ENCODE measurements around the gene GRK7.
"Not testable (repeated sequence)": the region's sequence is repeated elsewhere in the genome, so short reads cannot be mapped to it uniquely, and the experiment has no call there.

Gene GRK7

GRCh38 chr3:141796081-141796888 lies 33.1 kb downstream of the GRK7 start:
- no peak for DNase-seq

GRCh38 chr3:141796889-141797781 lies 33.9 kb downstream of the GRK7 start:
- DNase-seq = peak; percentile 90

GRCh38 chr3:141797819-141798447 lies 34.7 kb downstream of the GRK7 start:
- no peak for DNase-seq

- DNase-seq = no peak
Observed at GRCh38 chr3:141798448-141798845, 35.2 kb downstream of the GRK7 start.

GRCh38 chr3:141802316-141803077 lies 39.3 kb downstream of the GRK7 start:
- DNase-seq = no peak

- DNase-seq = not testable (repeated sequence)
Observed at GRCh38 chr3:141803538-141803937, 40.3 kb downstream of the GRK7 start.

- no peak for DNase-seq
Observed at GRCh38 chr3:141804447-141804777, 41.2 kb downstream of the GRK7 start.

GRCh38 chr3:141804778-141805639 lies 41.8 kb downstream of the GRK7 start:
- no peak for DNase-seq

GRCh38 chr3:141807277-141808033 lies 44.2 kb downstream of the GRK7 start:
- DNase-seq = no peak

GRCh38 chr3:141808586-141808985 lies 45.4 kb downstream of the GRK7 start:
- no peak for DNase-seq

- no peak for DNase-seq
Observed at GRCh38 chr3:141810161-141810560, 47.0 kb downstream of the GRK7 start.

- DNase-seq = no peak
Observed at GRCh38 chr3:141811348-141811747, 48.1 kb downstream of the GRK7 start.

- DNase-seq = no peak
Observed at GRCh38 chr3:141812084-141812483, 48.9 kb downstream of the GRK7 start.

GRCh38 chr3:141812586-141812985 lies 49.4 kb downstream of the GRK7 start:
- DNase-seq = no peak

Data from activated CD8-positive, alpha-beta memory T cell treated with anti-CD3 and anti-CD28 coated beads for 24 hours (primary cell).